Activated CD4-positive, alpha-beta T cell treated with anti-CD3 and anti-CD28 coated beads for 1 hour (primary cell): ENCODE data around the gene FARP1.

ENCODE experiments used
- DNase-seq: peaks from one replicate; pipeline ENCODE4 v3.0.0-alpha.2; 2020

FARP1 gene, protein sequence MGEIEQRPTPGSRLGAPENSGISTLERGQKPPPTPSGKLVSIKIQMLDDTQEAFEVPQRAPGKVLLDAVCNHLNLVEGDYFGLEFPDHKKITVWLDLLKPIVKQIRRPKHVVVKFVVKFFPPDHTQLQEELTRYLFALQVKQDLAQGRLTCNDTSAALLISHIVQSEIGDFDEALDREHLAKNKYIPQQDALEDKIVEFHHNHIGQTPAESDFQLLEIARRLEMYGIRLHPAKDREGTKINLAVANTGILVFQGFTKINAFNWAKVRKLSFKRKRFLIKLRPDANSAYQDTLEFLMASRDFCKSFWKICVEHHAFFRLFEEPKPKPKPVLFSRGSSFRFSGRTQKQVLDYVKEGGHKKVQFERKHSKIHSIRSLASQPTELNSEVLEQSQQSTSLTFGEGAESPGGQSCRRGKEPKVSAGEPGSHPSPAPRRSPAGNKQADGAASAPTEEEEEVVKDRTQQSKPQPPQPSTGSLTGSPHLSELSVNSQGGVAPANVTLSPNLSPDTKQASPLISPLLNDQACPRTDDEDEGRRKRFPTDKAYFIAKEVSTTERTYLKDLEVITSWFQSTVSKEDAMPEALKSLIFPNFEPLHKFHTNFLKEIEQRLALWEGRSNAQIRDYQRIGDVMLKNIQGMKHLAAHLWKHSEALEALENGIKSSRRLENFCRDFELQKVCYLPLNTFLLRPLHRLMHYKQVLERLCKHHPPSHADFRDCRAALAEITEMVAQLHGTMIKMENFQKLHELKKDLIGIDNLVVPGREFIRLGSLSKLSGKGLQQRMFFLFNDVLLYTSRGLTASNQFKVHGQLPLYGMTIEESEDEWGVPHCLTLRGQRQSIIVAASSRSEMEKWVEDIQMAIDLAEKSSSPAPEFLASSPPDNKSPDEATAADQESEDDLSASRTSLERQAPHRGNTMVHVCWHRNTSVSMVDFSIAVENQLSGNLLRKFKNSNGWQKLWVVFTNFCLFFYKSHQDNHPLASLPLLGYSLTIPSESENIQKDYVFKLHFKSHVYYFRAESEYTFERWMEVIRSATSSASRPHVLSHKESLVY

DNA sequence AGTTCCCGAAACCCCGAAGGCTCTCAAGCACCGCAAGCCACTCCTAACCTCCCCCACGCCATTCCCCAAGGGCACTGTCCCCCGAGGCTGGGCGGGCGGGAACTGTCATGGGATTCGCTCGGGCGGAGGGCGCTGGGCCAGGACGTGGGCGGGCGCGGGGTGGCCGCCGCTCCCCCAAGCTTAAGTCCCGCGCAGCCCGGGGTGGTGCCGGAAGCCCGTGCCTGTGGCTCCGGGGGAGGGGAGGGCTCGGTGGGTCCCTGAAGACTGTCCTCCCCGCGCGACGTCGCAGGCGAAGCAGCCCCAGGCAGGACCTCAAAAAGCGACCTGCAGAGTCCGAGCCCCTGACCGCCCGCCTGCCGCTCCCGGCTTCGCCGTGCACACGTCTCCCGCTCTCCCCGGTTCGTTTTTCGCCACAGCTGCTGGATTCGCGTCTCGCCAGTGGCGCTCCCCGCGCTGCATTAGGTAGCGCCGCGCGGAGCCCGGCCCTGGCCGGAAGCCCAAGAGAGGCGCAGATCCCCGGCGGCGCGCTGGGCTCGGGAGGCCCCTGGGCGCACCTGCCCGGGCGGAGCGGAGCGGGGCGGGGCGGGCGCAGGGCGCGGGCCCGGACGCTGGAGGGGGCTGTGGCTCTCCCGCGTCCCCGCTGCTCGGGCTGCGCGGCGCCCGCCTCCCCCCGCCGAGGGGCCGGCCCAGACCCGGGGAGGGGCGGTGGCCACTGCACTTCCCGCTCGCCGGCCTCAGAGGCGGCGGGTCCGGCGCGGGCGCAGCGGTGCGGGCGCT is at the start of gene FARP1:
Gene FARP1 (plus strand): TSS at position 715 of the 777 bp plus-strand sequence. CDS start 70,149 bp downstream, outside the sequence.
- DNase-seq, result no peak

DNA sequence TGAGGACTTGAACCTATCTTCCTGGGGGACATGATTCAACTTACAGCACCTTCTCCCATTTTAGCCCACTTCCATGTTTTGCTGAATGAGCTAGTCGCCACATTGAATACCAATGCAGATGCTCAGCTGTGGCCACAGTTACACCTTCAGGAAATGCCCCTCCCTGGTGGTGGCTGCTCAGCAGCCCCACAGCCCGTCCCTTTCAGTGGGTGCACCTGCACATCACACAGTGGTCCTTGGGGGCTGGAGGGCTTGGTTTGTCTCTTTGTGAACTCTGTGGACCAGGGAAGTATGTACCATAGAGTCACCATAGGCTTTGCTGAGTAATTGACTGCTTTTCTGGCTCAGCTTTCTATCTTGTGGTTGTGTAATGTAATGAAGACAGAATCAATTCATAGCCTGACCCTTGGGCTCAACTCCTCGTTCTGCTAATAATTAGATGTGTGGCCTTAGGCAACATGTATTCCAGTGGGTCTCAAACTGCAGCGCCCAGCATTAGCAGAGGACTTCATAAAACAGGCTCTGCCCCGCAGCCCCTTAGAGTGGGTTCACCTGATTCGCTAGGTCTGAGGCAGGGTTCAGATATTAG is 48.1 kb upstream of the FARP1 start:
- no peak for DNase-seq

DNA sequence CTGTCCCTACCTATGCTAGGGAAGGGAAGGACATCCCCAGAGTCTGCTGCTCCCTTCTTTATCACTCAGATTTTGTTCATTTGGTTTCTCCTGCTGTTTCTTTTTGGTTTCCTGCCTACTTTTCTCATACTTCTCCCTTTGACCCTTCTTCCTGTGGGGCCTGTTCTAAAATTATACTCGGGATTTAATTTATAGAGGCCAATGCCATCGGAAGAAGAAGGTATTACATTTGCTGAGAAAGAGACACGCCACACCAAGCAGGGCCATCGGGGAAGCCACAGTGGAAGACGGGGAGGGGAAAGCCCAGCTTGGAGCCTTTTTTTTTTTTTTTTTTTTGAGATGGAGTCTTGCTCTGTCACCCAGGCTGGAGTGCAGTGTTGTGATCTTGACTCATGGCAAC is 46.8 kb upstream of the FARP1 start:
- DNase-seq, result no peak

DNA sequence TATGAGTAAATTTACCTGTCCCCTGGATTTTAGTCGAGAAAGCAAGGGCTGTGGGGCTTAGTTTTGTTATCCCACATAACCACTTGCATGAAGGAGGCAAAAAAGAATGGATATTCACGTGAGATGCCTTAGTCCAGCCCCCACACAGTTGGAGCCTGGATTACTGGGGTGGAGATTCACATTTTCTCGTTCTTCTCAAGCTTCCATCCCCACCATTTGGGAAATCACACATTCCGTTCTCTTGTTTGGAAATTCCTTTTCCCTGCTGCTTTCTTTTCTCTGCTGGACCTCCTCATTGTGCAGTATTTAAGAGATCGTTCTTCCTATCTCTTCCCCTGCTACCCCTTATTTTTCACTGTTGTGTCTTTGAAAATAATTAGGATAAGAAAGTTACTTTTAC is 45.1 kb upstream of the FARP1 start:
- DNase-seq, result no peak

DNA sequence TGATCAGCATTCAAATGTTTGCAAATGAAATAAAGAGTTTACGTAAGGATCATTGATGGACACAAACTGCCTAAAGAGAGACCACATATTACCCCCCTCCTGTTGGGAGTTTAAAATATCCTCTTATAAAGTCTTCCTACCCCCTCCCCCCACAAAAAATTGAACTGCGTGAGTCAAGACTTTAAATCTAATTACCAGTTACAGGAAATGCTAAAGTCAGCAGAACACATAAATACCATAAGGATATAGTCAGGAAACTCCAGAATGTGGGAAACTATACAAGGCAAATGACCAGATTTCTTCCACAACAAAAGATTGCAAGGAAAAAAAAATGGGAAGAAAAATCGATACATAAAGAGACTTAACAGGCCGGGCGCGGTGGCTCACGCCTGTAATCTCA is 44.4 kb upstream of the FARP1 start:
- DNase-seq, result no peak

DNA sequence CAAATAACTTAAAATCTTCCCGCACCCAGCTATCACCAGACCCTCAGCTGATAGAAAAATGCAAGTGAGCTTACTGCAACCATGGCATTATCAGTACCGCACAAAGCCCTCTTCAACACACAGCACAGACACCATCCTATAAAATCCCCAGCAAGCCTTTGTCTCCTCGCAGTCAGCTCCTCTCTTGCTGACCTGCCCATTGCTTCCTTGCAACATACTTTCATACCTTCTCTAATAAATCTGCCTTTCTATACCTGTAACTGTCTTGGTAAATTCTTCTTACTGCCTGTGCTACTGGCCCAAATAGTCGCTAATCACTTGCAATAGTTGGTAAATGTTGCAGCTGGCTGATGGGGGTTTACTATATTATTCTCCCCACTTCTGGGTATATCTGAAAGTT is 43.3 kb upstream of the FARP1 start:
- no peak for DNase-seq

DNA sequence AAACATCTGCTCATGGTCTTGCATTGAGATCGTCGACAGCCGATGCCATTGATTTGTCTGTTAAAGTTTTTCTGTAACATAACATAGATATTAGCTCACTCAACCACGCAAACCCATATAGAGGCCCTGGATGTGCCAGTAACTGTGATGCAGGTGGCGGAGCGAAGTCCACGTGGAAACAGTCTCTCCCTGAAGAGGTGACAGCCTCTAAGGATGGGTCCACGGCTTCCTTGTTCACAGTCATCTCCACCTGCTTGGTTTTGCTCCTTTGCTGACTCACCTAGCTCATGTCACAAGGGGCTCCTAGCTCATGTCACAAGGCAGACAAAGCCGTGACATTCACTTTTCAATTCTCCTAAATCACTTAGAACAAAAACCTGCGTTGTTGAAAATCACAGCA is 42.4 kb upstream of the FARP1 start:
- no peak for DNase-seq

DNA sequence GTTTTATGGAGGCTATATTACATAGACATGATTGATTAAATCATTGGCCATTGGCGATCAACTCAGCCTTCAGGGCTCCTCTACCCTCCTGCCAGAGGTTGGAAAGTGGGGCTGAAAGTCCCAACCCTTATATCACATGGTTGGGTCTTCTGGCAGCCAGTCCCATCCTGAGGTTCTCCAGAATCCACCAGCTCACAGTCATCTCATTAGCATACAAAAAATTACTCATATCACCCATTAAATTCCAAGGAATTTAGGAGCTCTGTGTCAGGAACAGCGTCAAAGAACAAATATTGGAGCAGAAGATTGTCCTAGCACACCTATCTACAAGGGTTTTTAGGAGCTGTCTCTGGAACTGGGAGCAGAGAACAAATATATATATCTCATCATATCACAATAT is 39.4 kb upstream of the FARP1 start:
- DNase-seq, result no peak

DNA sequence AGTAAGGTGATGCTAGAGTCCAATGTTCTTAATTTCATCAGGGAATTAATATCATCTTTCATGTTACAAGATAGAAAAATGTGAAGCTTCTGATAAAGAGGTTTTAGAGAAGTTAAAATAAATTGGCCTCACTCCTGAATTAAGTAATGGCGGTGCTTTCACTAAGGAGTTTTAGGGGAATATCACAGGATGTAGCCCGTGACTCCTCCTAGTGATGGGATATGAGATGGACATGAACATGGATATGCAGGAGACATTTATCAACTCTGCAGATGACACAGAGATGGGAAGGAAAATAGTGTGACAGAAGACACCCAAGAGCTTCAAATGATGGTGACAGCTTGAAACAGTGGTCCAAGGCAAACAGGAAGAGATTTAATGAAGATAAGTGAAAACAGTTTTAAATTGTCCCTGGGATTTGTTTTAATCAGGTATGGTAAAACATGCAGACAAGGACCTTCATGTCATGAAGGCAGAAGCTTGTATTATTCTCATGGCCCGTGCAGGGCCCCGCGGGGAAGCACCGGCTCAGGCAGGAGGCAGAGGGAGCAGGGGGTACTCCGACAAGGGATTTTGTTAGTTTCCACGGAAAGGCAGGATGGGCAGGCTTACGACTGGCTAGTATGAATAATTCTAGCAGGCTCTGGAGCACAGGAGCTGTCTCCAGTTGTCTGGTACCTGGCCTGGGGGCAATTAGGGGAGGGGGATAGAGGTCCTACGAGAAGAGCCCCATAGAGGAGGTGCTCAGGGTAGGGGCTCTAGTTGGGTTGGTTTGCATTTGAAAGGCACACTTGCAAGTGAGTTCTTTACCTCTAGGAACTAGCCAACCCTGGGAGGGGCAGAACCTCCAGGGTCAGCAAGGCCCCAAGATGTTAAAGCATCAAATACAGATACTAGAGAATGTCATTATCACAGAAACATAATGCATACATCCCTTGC is 38.7 kb upstream of the FARP1 start:
- no peak for DNase-seq

DNA sequence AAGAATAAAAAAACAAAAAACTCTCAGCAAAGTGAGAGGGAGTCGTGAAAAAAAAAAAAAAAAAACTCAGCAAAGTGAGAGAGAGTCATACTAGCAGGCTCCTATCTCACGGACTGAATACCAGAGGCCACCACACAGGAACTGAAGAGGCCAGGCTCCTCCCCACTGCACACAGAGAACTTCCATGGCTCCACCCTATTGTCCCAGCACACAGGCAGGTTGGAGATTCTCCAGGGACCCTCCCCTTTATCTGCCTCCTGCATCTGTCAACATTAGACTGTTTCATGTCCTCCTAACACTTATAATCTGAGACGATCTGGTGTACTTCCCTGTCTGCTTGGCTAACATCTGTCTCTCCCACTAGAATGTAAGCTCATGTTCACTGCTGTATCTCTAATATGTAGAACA is 37.0 kb upstream of the FARP1 start:
- DNase-seq, result no peak

DNA sequence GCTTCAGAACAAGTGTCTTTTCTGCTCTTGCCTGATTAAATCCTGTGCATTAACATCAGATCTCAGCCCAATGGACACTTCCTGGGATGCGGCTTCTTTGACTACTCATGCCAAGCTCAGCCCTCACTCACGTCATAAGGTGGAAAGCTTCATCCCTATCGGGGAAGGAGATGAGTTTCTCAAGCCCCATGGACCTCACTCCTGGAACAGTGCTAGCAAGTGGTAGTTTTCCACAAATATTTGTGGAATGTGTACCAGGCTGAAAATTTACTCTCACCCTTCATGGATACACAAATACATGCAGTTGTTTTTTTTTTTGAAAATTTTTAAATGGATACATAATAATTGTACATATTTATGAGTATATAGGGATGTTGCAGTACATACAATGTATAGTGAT is 34.6 kb upstream of the FARP1 start:
- DNase-seq, result no peak

DNA sequence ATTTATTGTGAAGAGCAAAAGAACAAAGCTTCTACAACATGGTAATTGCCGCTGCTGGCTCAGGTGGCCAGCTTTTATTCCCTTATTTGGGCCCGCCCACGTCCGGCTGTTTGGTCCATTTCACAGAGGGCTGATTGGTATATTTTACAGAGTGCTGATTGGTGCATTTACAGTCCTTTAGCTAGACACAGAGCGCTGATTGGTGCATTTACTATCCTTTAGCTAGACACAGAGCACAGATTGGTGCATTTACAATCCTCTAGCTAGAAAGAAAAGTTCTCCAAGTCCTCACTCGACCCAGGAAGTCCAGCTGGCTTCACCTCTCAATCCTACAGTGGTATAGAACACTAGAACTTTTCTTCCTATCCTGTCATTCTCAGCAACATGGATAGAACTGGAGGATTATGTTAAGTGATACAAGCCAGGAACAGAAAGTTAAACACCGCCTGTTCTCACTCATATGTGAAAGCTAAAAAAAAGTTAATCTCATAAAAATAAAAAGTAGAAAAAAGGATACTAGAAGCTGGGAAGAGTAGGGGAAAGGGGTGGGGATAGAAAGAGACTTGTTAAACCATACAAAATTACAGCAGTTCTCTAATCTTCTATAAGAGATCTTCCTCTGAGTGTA is 33.6 kb upstream of the FARP1 start:
- DNase-seq, result no peak

DNA sequence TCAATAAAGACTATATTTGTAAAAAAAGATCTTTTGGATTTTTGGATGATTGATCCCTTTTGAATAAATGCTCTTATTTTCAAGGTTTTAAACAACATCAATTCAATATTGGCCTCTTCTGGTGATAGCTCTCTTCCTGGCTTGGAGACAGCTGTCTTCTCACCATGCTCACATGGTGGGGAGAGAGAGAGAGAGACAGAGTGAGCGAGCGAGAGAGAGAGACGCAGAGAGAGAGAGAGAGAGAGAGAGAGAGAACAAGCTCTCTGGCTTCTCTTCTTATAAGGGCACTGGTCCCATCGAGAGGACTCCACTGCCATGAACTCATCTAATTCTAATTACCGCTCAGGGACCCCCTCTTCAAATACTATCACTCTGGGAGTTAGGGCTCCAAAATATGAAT is 32.1 kb upstream of the FARP1 start:
- no peak for DNase-seq

DNA sequence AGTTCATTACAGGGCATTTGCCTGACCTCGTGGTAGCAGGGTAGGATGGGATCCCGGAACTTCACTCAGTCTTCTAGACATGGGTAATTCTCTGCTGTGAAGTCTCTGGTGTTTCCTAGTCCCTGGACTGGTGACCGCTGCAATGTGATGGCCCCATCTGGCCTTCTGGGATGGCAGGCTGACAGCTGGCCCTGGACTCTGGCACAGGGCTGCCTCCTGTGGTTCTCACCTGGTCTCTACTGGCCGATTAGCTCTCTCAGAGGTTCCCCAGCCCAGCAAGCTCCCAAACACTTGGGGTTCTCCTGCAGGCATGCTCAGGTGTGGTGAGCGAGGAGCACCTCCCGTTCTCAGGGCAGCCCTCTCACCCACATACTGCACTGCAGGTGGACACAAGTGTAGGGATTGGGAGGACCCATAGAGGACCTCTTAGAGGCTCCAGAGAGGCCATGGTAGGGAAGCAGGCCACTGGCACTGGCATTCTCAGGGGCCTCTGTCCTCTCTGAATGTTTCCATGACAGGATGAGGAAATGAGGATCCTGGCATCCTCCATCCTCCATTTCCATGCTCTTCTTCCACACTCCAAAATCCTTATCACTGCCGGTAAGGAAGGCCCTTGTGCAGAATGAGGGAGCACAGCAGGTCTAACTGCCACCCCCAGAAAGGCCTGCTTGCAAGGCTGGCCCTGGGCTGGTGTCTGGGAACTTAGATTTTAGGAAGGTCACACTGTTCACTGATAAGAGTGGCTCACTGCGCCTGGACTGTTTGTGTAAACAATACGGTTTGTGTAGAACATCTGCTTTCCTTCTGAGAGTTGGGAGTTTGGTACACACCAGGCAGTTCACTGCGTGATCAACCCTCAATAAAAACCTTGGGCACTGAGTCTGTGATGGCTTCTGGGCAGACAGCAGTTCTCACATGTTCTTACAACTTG is 31.5 kb upstream of the FARP1 start:
- no peak for DNase-seq

DNA sequence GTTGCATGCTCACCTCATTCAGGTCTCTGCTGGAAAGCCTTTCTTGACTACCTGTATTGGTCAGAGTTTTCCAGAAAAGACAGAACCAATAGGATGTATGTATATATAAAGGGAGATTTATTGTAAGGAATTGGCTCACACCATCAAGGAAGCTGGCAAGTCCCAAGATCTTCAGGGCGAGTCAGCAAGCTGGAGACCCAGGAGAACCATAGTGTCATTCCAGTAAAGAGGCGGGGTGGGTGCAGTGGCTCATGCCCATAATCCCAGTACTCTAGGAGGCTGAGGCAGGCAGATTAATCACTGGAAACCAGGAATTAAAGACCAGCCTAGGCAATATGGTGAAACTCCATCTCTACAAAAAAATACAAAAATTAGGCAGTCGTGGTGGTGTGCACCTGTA is 30.4 kb upstream of the FARP1 start:
- DNase-seq, result no peak

DNA sequence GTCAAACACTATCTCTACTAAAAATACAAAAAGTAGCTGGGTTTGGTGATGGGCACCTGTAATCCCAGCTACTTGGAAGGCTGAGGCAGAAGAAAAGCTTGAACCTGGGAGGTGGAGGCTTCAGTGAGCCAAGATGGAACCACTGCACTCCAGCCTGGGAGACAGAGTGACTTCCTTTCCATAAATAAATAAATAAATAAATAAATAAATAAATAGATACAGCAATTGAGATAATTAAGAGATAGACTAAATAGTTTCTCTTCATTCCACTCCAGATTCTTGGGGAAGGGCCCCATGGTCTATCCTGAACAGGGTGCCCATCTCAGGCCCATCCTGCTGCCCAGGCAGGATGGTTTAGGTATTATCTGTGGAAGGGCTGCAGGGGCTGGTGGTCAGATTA is 24.0 kb upstream of the FARP1 start:
- DNase-seq, result no peak

DNA sequence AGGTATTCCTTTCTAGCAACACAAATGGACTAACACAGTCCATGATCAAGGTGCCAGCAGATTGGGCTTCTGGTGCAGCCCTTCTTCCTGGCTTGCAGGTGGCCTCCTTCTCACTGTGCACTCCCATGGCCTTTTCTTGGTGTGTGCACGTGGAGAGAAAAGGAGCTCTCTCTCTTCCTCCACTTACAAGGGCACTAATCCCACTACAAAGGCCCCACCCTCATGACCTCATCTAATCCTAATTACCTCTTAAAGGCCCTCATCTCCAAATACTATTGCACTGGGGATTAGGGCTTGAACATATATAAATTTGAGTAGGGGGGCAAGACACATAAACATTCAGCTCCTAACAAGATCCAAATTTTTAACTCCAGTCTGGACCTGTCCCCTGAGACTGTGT is 19.7 kb upstream of the FARP1 start:
- no peak for DNase-seq

DNA sequence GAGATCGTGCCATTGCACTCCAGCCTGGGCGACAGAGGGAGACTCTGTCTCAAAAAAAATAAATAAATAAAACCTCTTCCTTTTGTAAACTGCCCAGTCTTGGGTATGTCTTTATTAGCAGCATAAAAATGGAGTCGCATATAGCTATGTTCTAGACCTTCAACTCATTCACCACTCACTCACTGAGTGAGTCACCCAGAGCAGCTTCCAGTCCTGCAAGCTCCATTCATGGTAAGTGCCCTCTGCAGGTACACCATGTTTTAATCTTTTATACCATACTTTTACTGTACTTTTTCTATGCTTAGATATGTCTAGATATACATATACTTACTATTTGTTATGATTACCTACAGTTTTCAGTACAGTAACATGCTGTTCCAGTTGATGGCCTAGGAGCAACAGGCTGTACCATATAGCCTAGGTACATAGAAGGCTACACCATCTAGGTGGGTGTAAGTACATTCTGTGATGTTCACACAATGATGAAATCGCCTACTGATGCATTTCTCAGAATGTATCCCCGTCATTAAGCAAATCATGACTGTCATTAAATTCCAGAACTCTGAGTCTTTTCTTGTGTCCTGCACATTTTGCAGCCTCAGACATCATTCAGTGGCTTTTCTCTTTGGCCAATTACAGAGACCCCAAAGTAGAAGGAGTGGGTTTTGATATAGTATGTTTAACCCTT is 13.7 kb upstream of the FARP1 start:
- DNase-seq, result no peak

DNA sequence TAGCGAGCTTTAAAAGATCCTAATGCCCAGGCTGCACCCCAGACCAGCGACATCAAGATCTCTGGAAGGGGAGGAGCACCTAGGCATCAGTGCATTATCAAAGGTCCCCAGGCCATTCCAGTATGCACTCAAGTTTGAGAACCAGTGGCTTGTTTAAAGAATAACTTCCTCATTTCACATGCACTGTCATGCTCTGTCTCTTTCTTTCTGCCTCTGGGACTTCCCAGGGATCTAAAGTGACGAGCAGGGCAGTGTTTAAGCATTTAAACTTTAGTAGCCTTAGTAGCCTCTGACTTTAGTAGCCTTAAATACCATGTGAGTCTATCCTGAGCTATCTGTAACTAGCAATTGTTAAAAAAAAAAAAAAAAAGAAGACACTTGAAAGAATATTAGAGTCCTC is 8.9 kb upstream of the FARP1 start:
- no peak for DNase-seq
